HG03354 (cell line): ENCODE measurements around the gene GJC3.
"Not testable (repeated sequence)": the region's sequence is repeated elsewhere in the genome, so short reads cannot be mapped to it uniquely, and the experiment has no call there.

Experiments used
- ATAC-seq: cut with Tn5 transposase; IDR thresholded peaks from one replicate; pipeline ENCODE4 v1.9.1; 2021; ENCODE audit warnings: mild to moderate bottlenecking; ENCODE audit not compliant: unreplicated experiment, poor library complexity, severe bottlenecking

The GJC3 gene

GRCh38 chr7:99935009-99935408, 5.6 kb upstream of the GJC3 start:
- not testable (repeated sequence) for ATAC-seq

GRCh38 chr7:99930376-99930775, 956 bp upstream of the GJC3 start:
- no peak for ATAC-seq

- no peak for ATAC-seq
These were observed 272 bp upstream of the GJC3 start for GRCh38 chr7:99929730-99930053.

- ATAC-seq = no peak
These were observed 1.2 kb downstream of the GJC3 start for GRCh38 chr7:99928188-99928587.

GRCh38 chr7:99927536-99927935, 1.9 kb downstream of the GJC3 start:
- no peak for ATAC-seq

GRCh38 chr7:99926321-99926720, 3.1 kb downstream of the GJC3 start:
- ATAC-seq = no peak

- ATAC-seq = no peak
These were observed 6.2 kb downstream of the GJC3 start for GRCh38 chr7:99923200-99923599.

GRCh38 chr7:99920149-99920548, 9.3 kb downstream of the GJC3 start:
- ATAC-seq = no peak

GRCh38 chr7:99919814-99920112, 9.7 kb downstream of the GJC3 start:
- no peak for ATAC-seq

GRCh38 chr7:99918959-99919813, 10.2 kb downstream of the GJC3 start, which contains the start of gene TRIM4:
TRIM4 (minus strand) TSS chr7:99919530; CDS start chr7:99919401, 129 bp downstream.
- ATAC-seq = peak; percentile 96

GRCh38 chr7:99910976-99911375, 18.4 kb downstream of the GJC3 start:
- ATAC-seq = no peak

- no peak for ATAC-seq
These were observed 27.8 kb downstream of the GJC3 start for GRCh38 chr7:99901581-99901980.

GRCh38 chr7:99899830-99900519, 29.4 kb downstream of the GJC3 start:
- no peak for ATAC-seq

- no peak for ATAC-seq
These were observed 30.6 kb downstream of the GJC3 start for GRCh38 chr7:99898836-99899235.

GRCh38 chr7:99898023-99898357, 31.4 kb downstream of the GJC3 start:
- no peak for ATAC-seq

GRCh38 chr7:99897322-99898022, 31.9 kb downstream of the GJC3 start:
- ATAC-seq = no peak

GRCh38 chr7:99894738-99895137, 34.7 kb downstream of the GJC3 start:
- no peak for ATAC-seq

GRCh38 chr7:99893280-99893679, 36.1 kb downstream of the GJC3 start:
- no peak for ATAC-seq

- ATAC-seq = not testable (repeated sequence)
These were observed 39.1 kb downstream of the GJC3 start for GRCh38 chr7:99890348-99890747.

GRCh38 chr7:99888366-99888765, 41.1 kb downstream of the GJC3 start:
- ATAC-seq = not testable (repeated sequence)

GRCh38 chr7:99881370-99881769, 48.0 kb downstream of the GJC3 start:
- no peak for ATAC-seq
